Thyroid gland (tissue), 4 donors: Measurements from ENCODE around the gene CCDC89. TPM values are rescaled to one million over a fixed set of nuclear protein-coding genes. Genes with fewer than 3 reads are reported as not detected.

Experiments used
- DNase-seq, 2 donors: peaks; one replicate each; pipeline ENCODE4 v3.0.0-alpha.2; 2019
- H3K27ac ChIP-seq, 3 donors: fragments of 200-600 bp; sonication (generic); 1 replicate in 2 of 3; 2 replicates in 1 of 3; pipeline ENCODE4 v1.5.1; 2016 to 2019; ENCODE audit warnings: mild to moderate bottlenecking in 1 of 3, moderate library complexity in 1 of 3
- H3K27me3 ChIP-seq: fragments of 200-600 bp; sonication (generic); one replicate; pipeline ENCODE4 v1.5.1; 2019
- H3K36me3 ChIP-seq, 2 donors: fragments of 200-600 bp; sonication (generic); one replicate each; pipeline ENCODE4 v1.5.1; 2016 to 2019
- H3K4me1 ChIP-seq, 2 donors: fragments of 200-600 bp; sonication (generic); one replicate each; pipeline ENCODE4 v1.5.1; 2017 to 2019
- H3K4me3 ChIP-seq, 3 donors: fragments of 200-600 bp; sonication (generic); replicated peaks in 1 of 3; 1 replicate in 2 of 3; 2 replicates in 1 of 3; pipeline ENCODE4 v1.5.1; 2016; ENCODE audit warnings: mild to moderate bottlenecking in 1 of 3
- H3K9me3 ChIP-seq: fragments of 200-600 bp; sonication (generic); one replicate; pipeline ENCODE4 v1.5.1; 2017
- POLR2A ChIP-seq, 2 donors: fragments of 450-650 bp; IDR thresholded peaks; one replicate each; pipeline ENCODE4 v1.6.1; 2017; ENCODE audit warnings: antibody characterized with exemption in 2 of 2, mild to moderate bottlenecking in 2 of 2, moderate library complexity in 1 of 2
- WGBS, 2 donors: methylation state at CpG; one replicate each; pipeline ENCODE4 v1.1.5; 2017; 5-methylcytosine and 5-hydroxymethylcytosine counted together
- intact Hi-C: fragments of 100-400 bp; cut with DNase I; formaldehyde crosslinking; loops from one replicate; pipeline ENCODE4 v1.15.1; 2023
- total RNA-seq, 4 donors: library from RNA; depleted of rRNA; stranded (reverse); fragments of >200 nt; gene quantifications; one replicate each; pipeline ENCODE4 v1.2.3, GENCODE V29; 2016
- TF ChIP-seq, protein P1 (sequence below), 6 experiments: fragments of 200-600 bp in 3 of 6; fragments of 450-650 bp in 3 of 6; sonication (generic) in 3 of 6; IDR thresholded peaks; one replicate each; pipeline ENCODE4 v1.5.1; 2016 to 2019; ENCODE audit warnings: antibody characterized with exemption in 6 of 6, mild to moderate bottlenecking in 2 of 6, inconsistent platforms in 1 of 6, moderate library complexity in 1 of 6

The CCDC89 gene
- total RNA-seq, 4 donors from 2014 or later, result 0.33 to 2.2 (median 0.40) TPM; not detected in 1

DNA sequence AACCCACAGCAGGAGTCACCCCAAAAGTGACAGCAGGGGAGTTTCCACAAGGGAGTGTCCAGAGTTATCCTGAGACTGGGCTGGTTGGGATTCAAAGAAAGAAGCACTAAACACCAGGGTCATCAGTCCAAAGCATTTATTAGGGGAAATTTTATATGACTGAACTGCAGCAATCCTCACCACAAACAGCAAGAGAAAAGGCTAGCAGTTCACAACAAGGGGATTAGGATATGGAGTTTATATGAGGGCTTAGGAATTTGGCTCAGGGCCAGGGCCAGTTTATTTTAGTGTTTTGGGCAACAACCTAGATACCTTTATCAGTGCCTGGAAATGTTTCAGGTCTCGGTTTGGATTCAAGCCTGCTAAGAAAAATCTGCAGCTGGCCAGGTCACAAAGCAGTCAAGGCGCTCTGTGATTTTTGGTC is 42.8 kb downstream of the CCDC89 start:
- no peak for DNase-seq
- Histone ChIP-seq H3K27me3 (no peaks in the 10 kb centered on the region), H3K9me3 (no peaks in the 10 kb centered on the region), H3K4me3 (no peak overlapping the region), H3K27ac (no peak overlapping the region), H3K36me3 (no peaks in the 10 kb centered on the region), H3K4me1 (peaks cover 5% of the 10 kb centered on the region in 2 donors)
- intact Hi-C loops, result no loop called here
- TF ChIP-seq, protein P1, sequence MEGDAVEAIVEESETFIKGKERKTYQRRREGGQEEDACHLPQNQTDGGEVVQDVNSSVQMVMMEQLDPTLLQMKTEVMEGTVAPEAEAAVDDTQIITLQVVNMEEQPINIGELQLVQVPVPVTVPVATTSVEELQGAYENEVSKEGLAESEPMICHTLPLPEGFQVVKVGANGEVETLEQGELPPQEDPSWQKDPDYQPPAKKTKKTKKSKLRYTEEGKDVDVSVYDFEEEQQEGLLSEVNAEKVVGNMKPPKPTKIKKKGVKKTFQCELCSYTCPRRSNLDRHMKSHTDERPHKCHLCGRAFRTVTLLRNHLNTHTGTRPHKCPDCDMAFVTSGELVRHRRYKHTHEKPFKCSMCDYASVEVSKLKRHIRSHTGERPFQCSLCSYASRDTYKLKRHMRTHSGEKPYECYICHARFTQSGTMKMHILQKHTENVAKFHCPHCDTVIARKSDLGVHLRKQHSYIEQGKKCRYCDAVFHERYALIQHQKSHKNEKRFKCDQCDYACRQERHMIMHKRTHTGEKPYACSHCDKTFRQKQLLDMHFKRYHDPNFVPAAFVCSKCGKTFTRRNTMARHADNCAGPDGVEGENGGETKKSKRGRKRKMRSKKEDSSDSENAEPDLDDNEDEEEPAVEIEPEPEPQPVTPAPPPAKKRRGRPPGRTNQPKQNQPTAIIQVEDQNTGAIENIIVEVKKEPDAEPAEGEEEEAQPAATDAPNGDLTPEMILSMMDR (IDR thresholded peaks at IDR 0.05), result no peak
- no peak for TF ChIP-seq POLR2A (IDR thresholded peaks at IDR 0.05)
- WGBS, 2 donors, result 57 to 60% methylated on average over 2 of the region's 2 CpGs

DNA sequence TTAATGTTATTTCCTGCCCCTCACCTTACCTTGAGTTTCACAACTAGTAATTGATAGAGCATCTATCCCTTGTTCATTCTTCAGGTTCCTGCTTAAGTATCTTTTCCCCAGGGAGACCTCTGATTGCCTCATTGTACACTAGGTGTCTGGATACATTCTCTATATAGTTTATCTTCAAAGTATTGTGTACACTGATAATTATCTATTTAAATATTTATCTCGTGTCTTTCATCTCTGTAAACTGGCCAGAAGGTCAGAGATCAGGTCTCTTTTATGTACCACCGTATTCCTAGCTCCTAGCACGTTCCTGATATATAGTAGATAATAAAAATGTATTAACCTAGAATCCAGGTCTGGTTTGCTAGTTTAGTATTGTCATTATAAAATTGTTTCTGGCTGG is 51.2 kb downstream of the CCDC89 start:
- intact Hi-C loops, result no loop called here
- no peak for DNase-seq
- no peaks in the 10 kb centered on the region for H3K9me3 ChIP-seq
- no peaks in the 10 kb centered on the region for H3K27me3 ChIP-seq
- WGBS, 2 donors, result 95 to 96% methylated on average over 3 of the region's 3 CpGs
- peaks cover 0 to 7% of the 10 kb centered on the region in 2 donors for H3K36me3 ChIP-seq
- H3K4me1 ChIP-seq, result peaks cover 0 to 3% of the 10 kb centered on the region in 2 donors
- H3K4me3 ChIP-seq, result no peak overlapping the region
- H3K27ac ChIP-seq, result no peak overlapping the region
- TF ChIP-seq, protein P1 (IDR thresholded peaks at IDR 0.05), result no peak
- TF ChIP-seq POLR2A (IDR thresholded peaks at IDR 0.05), result no peak

Other genes with a start within 250 kb of the CCDC89 start
- gene DLG2, start 58.9 kb downstream of the CCDC89 start, total RNA-seq, result 10 to 100 TPM; 29.4 to 79.4 (median 42.4) TPM
- 10 to 100 TPM; 45.6 to 65.7 (median 62.0) TPM for gene TMEM126B, start 57.6 kb downstream of the CCDC89 start, total RNA-seq
- 10 to 100 TPM; 24.1 to 31.7 (median 27.1) TPM for gene TMEM126A, start 38.2 kb downstream of the CCDC89 start, total RNA-seq
- gene CREBZF, start 21.1 kb downstream of the CCDC89 start, total RNA-seq, result 100 to 1,000 TPM in 2 of 4 donors, 10 to 100 TPM in 2; 72.9 to 125 (median 106) TPM
- 10 to 100 TPM in 2 of 4 donors, 1 to 10 TPM in 2; 4.5 to 18.8 (median 9.0) TPM for gene SYTL2, start 124.9 kb upstream of the CCDC89 start, total RNA-seq
- gene CCDC83, start 169.2 kb upstream of the CCDC89 start, total RNA-seq, result not detected